Activated naive CD8-positive, alpha-beta T cell treated with anti-CD3 and anti-CD28 coated beads, Interleukin-2, amount 10 ng/mL, durations not matched to agents 7 days and 5 days (primary cell): ENCODE data around the gene WFDC8. TPM values are rescaled to one million over a fixed set of nuclear protein-coding genes. Genes with fewer than 3 reads are reported as not detected.

Experiments used
- ATAC-seq: fragments of 150-1000 bp; cut with Tn5 transposase; one replicate; pipeline ENCODE4 v1.10.0; 2021; ENCODE audit warnings: low read depth, moderate library complexity
- POLR2A ChIA-PET: fragments of 350-600 bp; sonication (Branson Sonifier 250); formaldehyde crosslinking; loops from one replicate; lab custom pipeline; 2021; ENCODE audit warnings: antibody characterized with exemption; lab: Charles Lee
- DNase-seq: peaks from one replicate; pipeline ENCODE4 v3.0.0; 2021
- H3K27ac Mint-ChIP-seq: one replicate; pipeline ENCODE4 v1.8.0; 2022; ENCODE audit warnings: mild to moderate bottlenecking, mixed read lengths
- H3K27me3 Mint-ChIP-seq: one replicate; pipeline ENCODE4 v1.8.0; 2022; ENCODE audit warnings: mild to moderate bottlenecking, moderate library complexity, mixed read lengths
- H3K36me3 Mint-ChIP-seq: one replicate; pipeline ENCODE4 v1.8.0; 2021; ENCODE audit warnings: mild to moderate bottlenecking, mixed read lengths
- H3K4me1 Mint-ChIP-seq: one replicate; pipeline ENCODE4 v1.8.0; 2021; ENCODE audit warnings: mixed read lengths
- H3K4me3 Mint-ChIP-seq: one replicate; pipeline ENCODE4 v1.8.0; 2022; ENCODE audit warnings: mild to moderate bottlenecking, moderate library complexity, mixed read lengths
- H3K9me3 Mint-ChIP-seq: one replicate; pipeline ENCODE4 v1.8.0; 2021; ENCODE audit warnings: mixed read lengths
- total RNA-seq, 2 experiments: library from RNA; stranded (reverse); gene quantifications; one replicate each; pipeline ENCODE4 v1.2.3, GENCODE V29; 2021

WFDC8 gene
- total RNA-seq, 2 experiments from 2014 or later, result not detected

- Mint-ChIP-seq H3K27ac (no peak overlapping the region), H3K27me3 (peaks cover 9% of the 10 kb centered on the region), H3K9me3 (no peaks in the 10 kb centered on the region), H3K4me3 (no peak overlapping the region), H3K4me1 (no peaks in the 10 kb centered on the region), H3K36me3 (no peaks in the 10 kb centered on the region)
- POLR2A ChIA-PET, result no interaction called here
- ATAC-seq, result no peak
- no peak for DNase-seq
Observed at GRCh38 chr20:45538209-45538799, 40.8 kb downstream of the WFDC8 start.

GRCh38 chr20:45527294-45527693, 51.8 kb downstream of the WFDC8 start:
- Mint-ChIP-seq H3K27me3 (peaks cover 26% of the 10 kb centered on the region), H3K9me3 (no peaks in the 10 kb centered on the region), H3K4me3 (no peak overlapping the region), H3K36me3 (no peaks in the 10 kb centered on the region), H3K4me1 (no peaks in the 10 kb centered on the region), H3K27ac (no peak overlapping the region)
- POLR2A ChIA-PET, result no interaction called here
- DNase-seq (no peak), ATAC-seq (no peak)

- Mint-ChIP-seq H3K4me1 (no peaks in the 10 kb centered on the region), H3K27ac (no peak overlapping the region), H3K36me3 (no peaks in the 10 kb centered on the region), H3K9me3 (no peaks in the 10 kb centered on the region), H3K4me3 (no peak overlapping the region), H3K27me3 (peaks cover 29% of the 10 kb centered on the region)
- DNase-seq, result no peak
- ATAC-seq, result no peak
- POLR2A ChIA-PET, result no interaction called here
Observed at GRCh38 chr20:45523821-45524220, 55.3 kb downstream of the WFDC8 start.

- no peaks in the 10 kb centered on the region for H3K4me1 Mint-ChIP-seq
- POLR2A ChIA-PET, result no interaction called here
- H3K4me3 Mint-ChIP-seq, result no peak overlapping the region
- H3K27me3 Mint-ChIP-seq, result peaks cover 29% of the 10 kb centered on the region
- no peak overlapping the region for H3K27ac Mint-ChIP-seq
- H3K36me3 Mint-ChIP-seq, result no peaks in the 10 kb centered on the region
- ATAC-seq, result no peak
- H3K9me3 Mint-ChIP-seq, result no peaks in the 10 kb centered on the region
- no peak for DNase-seq
Observed at GRCh38 chr20:45518282-45518681, 60.8 kb downstream of the WFDC8 start.

- Mint-ChIP-seq H3K27ac (no peak within 1 kb of the TSS), H3K4me3 (no peak within 1 kb of the TSS), H3K4me1 (no peaks in the 10 kb centered on the region), H3K9me3 (no peaks in the 10 kb centered on the region), H3K36me3 (no peaks in the 10 kb centered on the region), H3K27me3 (peaks cover 25% of the 10 kb centered on the region)
- POLR2A ChIA-PET, result no interaction called here
- DNase-seq, result no peak
- ATAC-seq, result no peak
Observed at GRCh38 chr20:45515147-45515913, 63.8 kb downstream of the WFDC8 start, which contains the start of gene SPINT3. Gene SPINT3 (minus strand): TSS chr20:45515622. CDS start chr20:45515608, 14 bp downstream.

DNA sequence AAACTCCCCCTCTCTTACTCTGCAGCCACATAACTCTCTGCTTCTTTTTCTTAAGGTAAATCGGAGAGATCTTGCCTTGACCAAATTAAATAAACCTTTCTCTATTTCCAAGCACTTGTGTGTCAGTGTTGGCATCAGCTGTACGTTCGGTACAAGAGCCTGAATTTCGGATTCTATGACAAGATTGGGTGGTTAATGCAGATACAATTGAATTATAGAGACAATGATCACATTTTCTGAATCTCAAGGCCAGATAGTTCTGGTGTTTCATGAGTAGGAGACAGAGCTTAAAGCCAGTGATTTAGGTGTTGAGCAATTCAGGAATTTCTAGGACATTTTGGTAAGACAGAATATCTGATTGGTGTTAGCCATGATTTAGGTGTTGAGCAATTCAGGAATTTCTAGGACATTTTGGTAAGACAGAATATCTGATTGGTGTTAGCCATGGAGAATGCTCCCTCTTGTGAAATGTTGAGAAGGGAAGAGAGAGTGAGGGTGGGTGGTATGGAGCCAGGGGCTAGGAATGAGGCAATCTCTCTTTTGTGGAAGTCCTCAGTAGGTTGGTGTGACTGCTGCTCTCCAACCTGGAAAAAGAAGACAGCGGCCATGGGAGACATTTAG, 68.7 kb downstream of the WFDC8 start:
- Mint-ChIP-seq H3K4me1 (peaks cover 4% of the 10 kb centered on the region), H3K36me3 (no peaks in the 10 kb centered on the region), H3K27ac (no peak overlapping the region), H3K4me3 (no peak overlapping the region), H3K9me3 (no peaks in the 10 kb centered on the region), H3K27me3 (peaks cover 30% of the 10 kb centered on the region)
- POLR2A ChIA-PET, result no interaction called here
- DNase-seq (no peak), ATAC-seq (no peak)

GRCh38 chr20:45509091-45509490, 70.0 kb downstream of the WFDC8 start:
- Mint-ChIP-seq H3K4me3 (no peak overlapping the region), H3K27ac (no peak overlapping the region), H3K36me3 (no peaks in the 10 kb centered on the region), H3K4me1 (peaks cover 4% of the 10 kb centered on the region), H3K27me3 (peaks cover 28% of the 10 kb centered on the region), H3K9me3 (no peaks in the 10 kb centered on the region)
- no peak for ATAC-seq
- no peak for DNase-seq
- POLR2A ChIA-PET, result no interaction called here

GRCh38 chr20:45508068-45508886, 70.8 kb downstream of the WFDC8 start:
- Mint-ChIP-seq H3K4me1 (peaks cover 4% of the 10 kb centered on the region), H3K27ac (no peak overlapping the region), H3K9me3 (no peaks in the 10 kb centered on the region), H3K36me3 (no peaks in the 10 kb centered on the region), H3K4me3 (no peak overlapping the region), H3K27me3 (peaks cover 25% of the 10 kb centered on the region)
- ATAC-seq (no peak), DNase-seq (no peak)
- POLR2A ChIA-PET, result no interaction called here

- POLR2A ChIA-PET, result no interaction called here
- no peaks in the 10 kb centered on the region for H3K36me3 Mint-ChIP-seq
- no peak for DNase-seq
- H3K4me3 Mint-ChIP-seq, result no peak overlapping the region
- peaks cover 4% of the 10 kb centered on the region for H3K4me1 Mint-ChIP-seq
- H3K27me3 Mint-ChIP-seq, result peaks cover 31% of the 10 kb centered on the region
- ATAC-seq, result no peak
- H3K27ac Mint-ChIP-seq, result no peak overlapping the region
- H3K9me3 Mint-ChIP-seq, result no peaks in the 10 kb centered on the region
Observed at GRCh38 chr20:45507011-45507820, 71.9 kb downstream of the WFDC8 start.

DNA sequence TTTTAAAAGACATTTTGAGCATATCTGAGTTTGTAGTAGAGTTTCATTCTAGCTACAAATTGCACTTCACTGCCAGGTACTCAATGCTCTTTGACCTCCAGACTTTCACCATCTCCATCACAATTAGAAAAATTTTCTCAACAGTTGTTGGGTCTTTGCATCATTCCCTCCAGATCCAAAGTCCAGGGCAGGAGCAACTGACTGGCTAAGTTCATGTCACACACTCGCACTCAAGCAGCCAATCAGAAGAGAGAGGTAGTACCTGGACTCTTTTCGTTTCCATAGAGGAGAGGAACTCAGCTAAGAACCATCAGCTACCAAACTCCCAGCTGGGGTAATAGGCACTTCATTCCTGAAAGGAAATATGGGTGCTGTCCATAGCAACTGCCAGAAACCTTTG, 72.7 kb downstream of the WFDC8 start:
- ATAC-seq, result no peak
- DNase-seq, result no peak
- peaks cover 4% of the 10 kb centered on the region for H3K4me1 Mint-ChIP-seq
- POLR2A ChIA-PET, result no interaction called here
- H3K27me3 Mint-ChIP-seq, result peaks cover 36% of the 10 kb centered on the region
- H3K4me3 Mint-ChIP-seq, result no peak overlapping the region
- no peaks in the 10 kb centered on the region for H3K9me3 Mint-ChIP-seq
- no peak overlapping the region for H3K27ac Mint-ChIP-seq
- H3K36me3 Mint-ChIP-seq, result no peaks in the 10 kb centered on the region

DNA sequence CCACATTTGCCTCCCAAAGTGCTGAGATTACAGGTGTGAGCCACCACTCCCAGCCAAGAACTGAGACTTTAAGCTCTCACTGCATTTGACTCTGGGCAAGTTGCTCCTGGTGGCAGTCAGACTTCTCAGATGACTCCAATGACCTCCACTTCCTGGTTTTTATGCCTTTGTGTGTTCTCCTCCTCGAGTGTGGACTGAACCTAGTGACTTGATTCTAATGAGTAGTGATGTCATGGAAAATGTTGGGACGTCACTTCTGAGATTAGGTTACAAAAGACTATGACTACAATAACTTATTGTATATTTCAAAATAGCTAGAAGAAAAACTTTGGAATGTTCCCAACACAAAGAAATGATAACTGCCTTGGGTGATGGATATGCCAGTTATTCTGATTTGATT, 75.7 kb downstream of the WFDC8 start:
- POLR2A ChIA-PET, result no interaction called here
- DNase-seq (no peak), ATAC-seq (no peak)
- Mint-ChIP-seq H3K27me3 (peaks cover 36% of the 10 kb centered on the region), H3K27ac (no peak overlapping the region), H3K9me3 (no peaks in the 10 kb centered on the region), H3K4me1 (peaks cover 4% of the 10 kb centered on the region), H3K36me3 (no peaks in the 10 kb centered on the region), H3K4me3 (no peak overlapping the region)

GRCh38 chr20:45502561-45502960, 76.5 kb downstream of the WFDC8 start:
- no peak overlapping the region for H3K27ac Mint-ChIP-seq
- H3K27me3 Mint-ChIP-seq, result peaks cover 34% of the 10 kb centered on the region
- H3K4me3 Mint-ChIP-seq, result no peak overlapping the region
- H3K9me3 Mint-ChIP-seq, result no peaks in the 10 kb centered on the region
- DNase-seq (no peak), ATAC-seq (no peak)
- H3K36me3 Mint-ChIP-seq, result no peaks in the 10 kb centered on the region
- peaks cover 4% of the 10 kb centered on the region for H3K4me1 Mint-ChIP-seq
- POLR2A ChIA-PET, result no interaction called here
